ENCODE data around the gene PTPN23. TPM values are rescaled to one million over a fixed set of nuclear protein-coding genes. Genes with fewer than 3 reads are reported as not detected.
A peak's percentile ranks its signal among the peaks of the same experiment; 100 is the strongest.

Gene PTPN23
- total RNA-seq, 2 donors from 2014 or later: 44.2 to 54.1 TPM

- no peaks in the 10 kb centered on the region for H3K27me3 Mint-ChIP-seq (ENCODE audit: insufficient read depth)
- 92 to 94% methylated on average over 2 to 4 of the region's 4 CpGs for WGBS, 2 experiments (ENCODE audit: insufficient coverage in 1 of 2, insufficient read length in 1 of 2)
- H3K4me1 Mint-ChIP-seq: peaks cover 10% of the 10 kb centered on the region
- Histone ChIP-seq H3K27ac (ENCODE audit: low read depth, low read length) (no peak overlapping the region), H3K4me3 (ENCODE audit: low read length) (no peak overlapping the region), H3K4me1 (ENCODE audit: control insufficient read depth, insufficient read depth, low read length) (no peaks in the 10 kb centered on the region), H3K9me3 (ENCODE audit: control insufficient read depth, low read length) (no peaks in the 10 kb centered on the region), H3K27me3 (ENCODE audit: control insufficient read depth, insufficient read depth, low read length, poor library complexity, severe bottlenecking) (no peaks in the 10 kb centered on the region), H3K9ac (ENCODE audit: extremely low read depth, low read length, poor library complexity, severe bottlenecking) (no peak overlapping the region), H3K36me3 (ENCODE audit: control insufficient read depth, insufficient read depth, low read length) (peaks cover 36% of the 10 kb centered on the region)
- TF ChIP-seq CTCF (conservative IDR thresholded peaks at IDR 0.05): no peak
- no peak overlapping the region for H3K4me3 Mint-ChIP-seq
- H3K9me3 Mint-ChIP-seq: peaks cover 2% of the 10 kb centered on the region
- H3K27ac Mint-ChIP-seq: no peak overlapping the region
- peaks cover 45% of the 10 kb centered on the region for H3K36me3 Mint-ChIP-seq (ENCODE audit: low read depth)
- no peak for DNase-seq
Measured at GRCh38 chr3:47441796-47442551, 61.2 kb downstream of the PTPN23 start.

GRCh38 chr3:47443611-47443995, 62.8 kb downstream of the PTPN23 start:
- H3K4me1 Mint-ChIP-seq: peaks cover 10% of the 10 kb centered on the region
- 73 to 93% methylated on average over 3 to 5 of the region's 5 CpGs for WGBS, 2 experiments (ENCODE audit: insufficient coverage in 1 of 2, insufficient read length in 1 of 2)
- no peaks in the 10 kb centered on the region for H3K27me3 Mint-ChIP-seq (ENCODE audit: insufficient read depth)
- H3K27ac Mint-ChIP-seq: peak overlapping the region; percentile 84
- peaks cover 2% of the 10 kb centered on the region for H3K9me3 Mint-ChIP-seq
- Histone ChIP-seq H3K4me3 (ENCODE audit: low read length) (no peak overlapping the region), H3K27me3 (ENCODE audit: control insufficient read depth, insufficient read depth, low read length, poor library complexity, severe bottlenecking) (no peaks in the 10 kb centered on the region), H3K27ac (ENCODE audit: low read depth, low read length) (peak overlapping the region; percentile 60), H3K9ac (ENCODE audit: extremely low read depth, low read length, poor library complexity, severe bottlenecking) (no peak overlapping the region), H3K9me3 (ENCODE audit: control insufficient read depth, low read length) (no peaks in the 10 kb centered on the region), H3K36me3 (ENCODE audit: control insufficient read depth, insufficient read depth, low read length) (peaks cover 27% of the 10 kb centered on the region), H3K4me1 (ENCODE audit: control insufficient read depth, insufficient read depth, low read length) (no peaks in the 10 kb centered on the region)
- H3K4me3 Mint-ChIP-seq: no peak overlapping the region
- no peak for TF ChIP-seq CTCF (conservative IDR thresholded peaks at IDR 0.05)
- DNase-seq: no peak
- peaks cover 41% of the 10 kb centered on the region for H3K36me3 Mint-ChIP-seq (ENCODE audit: low read depth)

GRCh38 chr3:47444103-47444502, 63.3 kb downstream of the PTPN23 start:
- H3K4me3 ChIP-seq (ENCODE audit: low read length): no peak overlapping the region
- DNase-seq: no peak
- no peak overlapping the region for H3K9ac ChIP-seq (ENCODE audit: extremely low read depth, low read length, poor library complexity, severe bottlenecking)
- peaks cover 22% of the 10 kb centered on the region for H3K36me3 ChIP-seq (ENCODE audit: control insufficient read depth, insufficient read depth, low read length)
- Mint-ChIP-seq H3K27me3 (ENCODE audit: insufficient read depth) (no peaks in the 10 kb centered on the region), H3K4me3 (no peak overlapping the region), H3K36me3 (ENCODE audit: low read depth) (peaks cover 36% of the 10 kb centered on the region), H3K4me1 (peaks cover 10% of the 10 kb centered on the region), H3K27ac (peak overlapping the region; percentile 84), H3K9me3 (peaks cover 2% of the 10 kb centered on the region)
- WGBS, 2 experiments (ENCODE audit: insufficient coverage in 1 of 2, insufficient read length in 1 of 2): 92 to 98% methylated on average over 5 of the region's 5 CpGs
- no peaks in the 10 kb centered on the region for H3K4me1 ChIP-seq (ENCODE audit: control insufficient read depth, insufficient read depth, low read length)
- TF ChIP-seq CTCF (conservative IDR thresholded peaks at IDR 0.05): no peak
- no peaks in the 10 kb centered on the region for H3K9me3 ChIP-seq (ENCODE audit: control insufficient read depth, low read length)
- no peaks in the 10 kb centered on the region for H3K27me3 ChIP-seq (ENCODE audit: control insufficient read depth, insufficient read depth, low read length, poor library complexity, severe bottlenecking)
- no peak overlapping the region for H3K27ac ChIP-seq (ENCODE audit: low read depth, low read length)

All from endodermal cell (in vitro differentiated cells).